Smooth muscle cell (in vitro differentiated cells): ENCODE results near the gene RIC1. TPM values are rescaled to one million over a fixed set of nuclear protein-coding genes. Genes with fewer than 3 reads are reported as not detected.
"Not testable (repeated sequence)": the region's sequence is repeated elsewhere in the genome, so short reads cannot be mapped to it uniquely, and the experiment has no call there.

Experiments
- DNase-seq: peaks from one replicate; lab custom pipeline; 2025; ENCODE audit not compliant: unreplicated experiment; lab: John Stamatoyannopoulos, UW
- H2AFZ ChIP-seq: fragments of 200-600 bp; sonication (generic); 2 replicates; pipeline ENCODE4 v1.6.0; 2016; ENCODE audit warnings: antibody characterized with exemption, low read depth, mild to moderate bottlenecking
- H3F3A ChIP-seq: fragments of 200-600 bp; sonication (generic); 2 replicates; pipeline ENCODE4 v1.6.0; 2017; ENCODE audit warnings: antibody characterized with exemption, low read depth
- H3K27ac ChIP-seq: fragments of 200-600 bp; sonication (generic); 2 replicates; pipeline ENCODE4 v1.5.1; 2016; ENCODE audit warnings: low read depth, mild to moderate bottlenecking
- H3K27me3 ChIP-seq: fragments of 200-600 bp; sonication (generic); 2 replicates; pipeline ENCODE4 v1.6.1; 2016; ENCODE audit warnings: low read depth, mild to moderate bottlenecking
- H3K36me3 ChIP-seq: fragments of 200-600 bp; sonication (generic); 2 replicates; pipeline ENCODE4 v1.5.1; 2016; ENCODE audit warnings: low read depth
- H3K4me1 ChIP-seq: fragments of 200-600 bp; sonication (generic); 2 replicates; pipeline ENCODE4 v1.5.1; 2016; ENCODE audit warnings: low read depth
- H3K4me2 ChIP-seq: fragments of 200-600 bp; sonication (generic); 2 replicates; pipeline ENCODE4 v1.6.0; 2016; ENCODE audit warnings: mild to moderate bottlenecking
- H3K4me3 ChIP-seq: fragments of 200-600 bp; sonication (generic); 2 replicates; pipeline ENCODE4 v1.5.1; 2016; ENCODE audit warnings: mild to moderate bottlenecking
- H3K79me2 ChIP-seq: fragments of 200-600 bp; sonication (generic); 2 replicates; pipeline ENCODE4 v1.6.0; 2016; ENCODE audit warnings: low read depth, mild to moderate bottlenecking
- H3K9ac ChIP-seq: fragments of 200-600 bp; sonication (generic); 2 replicates; pipeline ENCODE4 v1.6.0; 2016; ENCODE audit warnings: low read depth
- H3K9me3 ChIP-seq: fragments of 200-600 bp; sonication (generic); replicated peaks from 2 replicates; pipeline ENCODE4 v1.5.1; 2016; ENCODE audit warnings: low read depth
- H4K20me1 ChIP-seq: fragments of 200-600 bp; sonication (generic); 2 replicates; pipeline ENCODE4 v1.6.0; 2016; ENCODE audit warnings: low read depth
- WGBS: methylation state at CpG from one replicate; pipeline ENCODE4 v1.1.7; 2016; ENCODE audit warnings: low lambda C conversion rate; 5-methylcytosine and 5-hydroxymethylcytosine counted together
- polyA plus RNA-seq: library from polyadenylated mRNA; unstranded; fragments of >200 nt; fragmentation: Nextera tagmentation; extraction: Ambion mirVana; gene quantifications from 2 replicates; pipeline ENCODE4 v1.2.1, GENCODE V29; 2016
- total RNA-seq: library from RNA; depleted of rRNA; stranded (reverse); fragments of >200 nt; gene quantifications from 2 replicates; pipeline ENCODE4 v1.2.3, GENCODE V29; 2014
- TF ChIP-seq, protein P1 (sequence below): fragments of 200-600 bp; sonication (generic); IDR thresholded peaks from 2 replicates; pipeline ENCODE4 v1.5.1; 2017; ENCODE audit warnings: borderline replicate concordance, mild to moderate bottlenecking, antibody characterized with exemption; ENCODE audit not compliant: insufficient read depth, poor library complexity, severe bottlenecking

RIC1 gene
- total and polyA plus RNA-seq, 2 experiments from 2014 or later = 9.9 to 52.4 TPM

DNA sequence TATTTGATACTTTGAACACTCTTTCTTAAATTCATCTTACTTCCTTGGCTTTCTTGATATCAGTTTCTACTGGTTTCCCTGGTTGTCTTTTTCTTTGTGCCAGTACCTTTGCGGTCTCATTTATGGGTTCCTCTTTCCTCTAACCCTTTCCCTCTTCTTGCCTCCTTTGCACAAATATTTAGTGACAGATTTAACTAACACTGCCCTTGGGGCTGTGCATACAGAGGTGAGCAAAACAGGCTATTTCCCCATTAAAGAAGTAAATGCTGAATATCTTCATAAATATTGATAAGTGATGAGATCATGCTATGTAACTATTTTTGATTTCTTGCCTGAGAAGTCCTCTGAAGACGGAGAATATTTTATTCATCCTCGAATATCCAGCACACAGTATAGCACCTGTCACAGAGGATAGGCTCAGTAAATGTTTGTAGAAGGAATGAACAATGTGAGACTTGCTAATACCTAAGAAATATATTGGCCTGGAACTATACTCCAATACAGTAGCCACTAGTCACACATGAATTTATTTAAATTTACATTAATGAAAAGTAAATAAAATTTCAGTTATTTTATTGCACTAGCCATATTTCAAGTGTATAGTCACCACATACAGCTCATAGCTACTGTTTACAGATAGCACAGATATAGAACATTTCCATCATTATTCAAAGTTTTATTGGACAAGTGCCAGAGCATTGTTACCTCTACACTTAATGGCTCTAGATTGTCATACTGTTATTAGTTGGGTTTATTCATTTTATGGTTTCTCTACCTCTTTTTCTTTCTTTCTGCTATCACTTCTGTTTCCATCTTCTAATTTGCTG lies 90.4 kb downstream of the RIC1 start:
- Histone ChIP-seq H3K4me3 (no peak overlapping the region), H4K20me1 (peaks cover 11% of the 10 kb centered on the region), H3K36me3 (peaks cover 26% of the 10 kb centered on the region), H3K4me1 (no peaks in the 10 kb centered on the region), H3K9ac (no peak overlapping the region), H2AFZ (no peak overlapping the region), H3K27me3 (no peaks in the 10 kb centered on the region), H3K9me3 (no peaks in the 10 kb centered on the region), H3K79me2 (peaks cover 8% of the 10 kb centered on the region), H3K4me2 (no peak overlapping the region), H3F3A (peaks cover 3% of the 10 kb centered on the region), H3K27ac (no peak overlapping the region)
- TF ChIP-seq, protein P1, sequence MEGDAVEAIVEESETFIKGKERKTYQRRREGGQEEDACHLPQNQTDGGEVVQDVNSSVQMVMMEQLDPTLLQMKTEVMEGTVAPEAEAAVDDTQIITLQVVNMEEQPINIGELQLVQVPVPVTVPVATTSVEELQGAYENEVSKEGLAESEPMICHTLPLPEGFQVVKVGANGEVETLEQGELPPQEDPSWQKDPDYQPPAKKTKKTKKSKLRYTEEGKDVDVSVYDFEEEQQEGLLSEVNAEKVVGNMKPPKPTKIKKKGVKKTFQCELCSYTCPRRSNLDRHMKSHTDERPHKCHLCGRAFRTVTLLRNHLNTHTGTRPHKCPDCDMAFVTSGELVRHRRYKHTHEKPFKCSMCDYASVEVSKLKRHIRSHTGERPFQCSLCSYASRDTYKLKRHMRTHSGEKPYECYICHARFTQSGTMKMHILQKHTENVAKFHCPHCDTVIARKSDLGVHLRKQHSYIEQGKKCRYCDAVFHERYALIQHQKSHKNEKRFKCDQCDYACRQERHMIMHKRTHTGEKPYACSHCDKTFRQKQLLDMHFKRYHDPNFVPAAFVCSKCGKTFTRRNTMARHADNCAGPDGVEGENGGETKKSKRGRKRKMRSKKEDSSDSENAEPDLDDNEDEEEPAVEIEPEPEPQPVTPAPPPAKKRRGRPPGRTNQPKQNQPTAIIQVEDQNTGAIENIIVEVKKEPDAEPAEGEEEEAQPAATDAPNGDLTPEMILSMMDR = no peak
- 85% methylated on average over 3 of the region's 3 CpGs for WGBS
- DNase-seq = no peak

DNA sequence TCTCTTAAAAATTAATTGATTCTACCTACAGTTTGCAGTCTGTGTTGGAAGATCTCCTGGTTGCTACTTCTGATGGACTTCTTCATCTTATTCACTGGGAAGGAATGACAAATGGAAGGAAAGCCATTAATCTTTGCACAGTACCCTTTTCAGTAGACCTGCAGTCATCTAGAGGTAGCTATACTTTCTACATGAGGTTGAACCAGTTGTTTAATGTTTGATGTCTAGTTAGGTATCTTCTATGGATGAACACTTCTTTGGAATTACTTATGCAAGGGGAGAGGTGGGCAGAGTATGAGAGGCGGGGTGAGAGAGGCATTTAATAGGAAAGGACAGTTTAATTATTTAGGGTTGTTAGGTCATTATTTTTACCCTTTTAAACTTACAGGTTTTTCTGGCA lies 91.2 kb downstream of the RIC1 start:
- H3K4me2 ChIP-seq = no peak overlapping the region
- H3K27ac ChIP-seq = no peak overlapping the region
- peaks cover 3% of the 10 kb centered on the region for H3F3A ChIP-seq
- peaks cover 26% of the 10 kb centered on the region for H3K36me3 ChIP-seq
- no peaks in the 10 kb centered on the region for H3K27me3 ChIP-seq
- DNase-seq = no peak
- H3K79me2 ChIP-seq = peaks cover 15% of the 10 kb centered on the region
- no peaks in the 10 kb centered on the region for H3K9me3 ChIP-seq
- H3K4me1 ChIP-seq = no peaks in the 10 kb centered on the region
- no peak overlapping the region for H2AFZ ChIP-seq
- TF ChIP-seq, protein P1 = no peak
- 97% methylated on average over 1 of the region's 1 CpG for WGBS
- H3K4me3 ChIP-seq = no peak overlapping the region
- no peak overlapping the region for H3K9ac ChIP-seq
- peaks cover 11% of the 10 kb centered on the region for H4K20me1 ChIP-seq

DNA sequence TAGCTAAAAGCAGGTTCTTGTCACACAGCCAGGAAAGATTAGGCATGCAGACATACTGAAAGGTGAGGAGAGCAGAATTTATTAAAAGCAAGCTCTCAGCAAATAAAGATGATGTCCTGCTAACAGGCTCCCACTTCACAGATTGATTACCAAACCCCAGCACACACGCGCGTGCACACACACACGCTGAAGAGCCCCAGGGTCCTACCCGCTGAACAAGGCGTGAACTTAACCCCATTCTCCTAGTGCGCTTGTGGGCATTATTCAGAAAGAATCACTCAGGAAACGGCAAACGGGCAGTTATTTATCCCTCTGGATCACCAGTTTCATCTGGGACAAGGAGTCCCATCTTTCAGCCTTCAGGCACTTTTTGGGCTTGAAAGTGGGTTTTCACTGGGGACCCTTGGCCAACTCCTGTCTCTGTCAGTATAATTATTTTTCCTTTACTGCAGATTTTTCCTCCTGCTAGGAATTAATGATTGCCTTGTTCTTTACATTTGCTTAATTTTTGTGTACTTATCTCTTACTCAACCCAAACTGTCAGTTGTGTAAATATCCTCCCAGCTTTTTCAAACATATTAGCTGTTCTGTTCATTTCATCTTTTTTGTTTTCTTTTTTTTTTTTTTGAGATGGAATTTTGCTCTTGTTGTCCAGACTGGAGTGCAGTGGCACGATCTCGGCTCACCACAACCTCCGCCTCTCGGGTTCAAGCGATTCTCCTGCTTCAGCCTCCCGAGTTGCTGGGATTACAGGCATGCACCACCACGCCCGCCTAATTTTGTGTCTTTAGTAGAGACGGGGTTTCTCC lies 92.6 kb downstream of the RIC1 start:
- Histone ChIP-seq H3K9ac (no peak overlapping the region), H3K36me3 (peaks cover 26% of the 10 kb centered on the region), H3K4me3 (no peak overlapping the region), H3K79me2 (peaks cover 18% of the 10 kb centered on the region), H3F3A (peaks cover 3% of the 10 kb centered on the region), H2AFZ (no peak overlapping the region), H3K27me3 (no peaks in the 10 kb centered on the region), H3K9me3 (no peaks in the 10 kb centered on the region), H3K27ac (no peak overlapping the region), H3K4me2 (no peak overlapping the region), H3K4me1 (no peaks in the 10 kb centered on the region), H4K20me1 (peaks cover 11% of the 10 kb centered on the region)
- TF ChIP-seq, protein P1 = no peak
- DNase-seq = no peak
- WGBS = 98% methylated on average over 18 of the region's 18 CpGs

DNA sequence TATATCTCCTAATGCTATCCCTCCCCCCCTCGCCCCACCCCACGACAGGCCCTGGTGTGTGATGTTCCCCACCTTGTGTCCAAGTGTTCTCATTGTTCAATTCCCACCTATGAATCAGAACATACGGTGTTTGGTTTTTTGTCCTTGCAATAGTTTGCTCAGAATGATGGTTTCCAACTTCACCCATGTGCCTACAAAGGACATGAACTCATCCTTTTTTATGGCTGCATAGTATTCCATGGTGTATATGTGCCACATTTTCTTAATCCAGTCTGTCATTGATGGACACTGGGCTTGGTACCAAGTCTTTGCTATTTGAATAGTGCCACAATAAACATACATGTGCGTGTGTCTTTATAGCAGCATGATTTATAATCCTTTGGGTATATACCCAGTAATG lies 93.8 kb downstream of the RIC1 start:
- WGBS = 99% methylated on average over 4 of the region's 4 CpGs
- not testable (repeated sequence) for H3K9me3 ChIP-seq, H3K4me2 ChIP-seq

More for the DNA sequence above, 93.8 kb downstream of the RIC1 start:
- H3K4me3 ChIP-seq, H3K27ac ChIP-seq, H3F3A ChIP-seq, H3K27me3 ChIP-seq, H2AFZ ChIP-seq, H3K9ac ChIP-seq, DNase-seq, H3K4me1 ChIP-seq: not testable (repeated sequence)
- Histone ChIP-seq H3K79me2 (peaks cover 15% of the 10 kb centered on the region), H3K36me3 (peaks cover 26% of the 10 kb centered on the region), H4K20me1 (peaks cover 11% of the 10 kb centered on the region)
